HPDE6-E6E7 (cell line): ENCODE data around the gene FXYD2.

Experiments used
- DNase-seq: peaks from one replicate; pipeline ENCODE4 v3.0.0; 2011; ENCODE audit warnings: missing footprints; ENCODE audit errors: extremely low spot score

FXYD2 gene

DNA sequence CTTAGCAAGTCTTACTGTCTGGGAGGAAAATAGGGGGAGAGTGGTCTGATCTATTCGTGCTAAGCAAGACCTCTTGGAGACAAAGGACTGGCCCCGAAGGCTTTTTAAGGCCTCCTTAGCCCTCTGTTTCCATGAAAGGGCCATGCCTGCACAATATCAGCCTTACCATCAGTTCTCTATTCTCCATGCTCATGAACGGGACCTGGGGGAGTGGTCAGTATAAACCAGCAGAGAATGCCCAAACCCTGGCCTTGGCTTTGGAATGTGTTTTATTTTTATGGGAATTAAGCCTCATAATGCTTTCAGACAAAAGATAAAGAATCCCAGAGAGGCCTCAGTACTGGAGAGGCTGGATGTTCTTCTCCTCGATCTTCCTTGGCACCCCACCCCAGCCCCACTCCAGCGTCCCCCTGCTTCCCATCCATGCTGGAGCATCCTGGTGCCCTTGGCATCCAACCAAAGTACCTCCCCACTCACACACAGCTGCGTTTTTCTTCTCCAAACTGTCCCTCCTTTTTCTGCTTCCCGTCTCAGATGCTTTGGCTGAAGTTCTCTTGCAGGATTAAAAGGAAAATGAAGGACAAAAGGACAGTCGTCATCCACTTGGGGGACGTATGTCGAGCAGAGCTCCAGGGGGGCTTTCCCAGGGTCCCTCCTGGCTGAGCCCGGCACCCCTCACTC is 33.3 kb upstream of the FXYD2 start:
- DNase-seq: no peak

DNA sequence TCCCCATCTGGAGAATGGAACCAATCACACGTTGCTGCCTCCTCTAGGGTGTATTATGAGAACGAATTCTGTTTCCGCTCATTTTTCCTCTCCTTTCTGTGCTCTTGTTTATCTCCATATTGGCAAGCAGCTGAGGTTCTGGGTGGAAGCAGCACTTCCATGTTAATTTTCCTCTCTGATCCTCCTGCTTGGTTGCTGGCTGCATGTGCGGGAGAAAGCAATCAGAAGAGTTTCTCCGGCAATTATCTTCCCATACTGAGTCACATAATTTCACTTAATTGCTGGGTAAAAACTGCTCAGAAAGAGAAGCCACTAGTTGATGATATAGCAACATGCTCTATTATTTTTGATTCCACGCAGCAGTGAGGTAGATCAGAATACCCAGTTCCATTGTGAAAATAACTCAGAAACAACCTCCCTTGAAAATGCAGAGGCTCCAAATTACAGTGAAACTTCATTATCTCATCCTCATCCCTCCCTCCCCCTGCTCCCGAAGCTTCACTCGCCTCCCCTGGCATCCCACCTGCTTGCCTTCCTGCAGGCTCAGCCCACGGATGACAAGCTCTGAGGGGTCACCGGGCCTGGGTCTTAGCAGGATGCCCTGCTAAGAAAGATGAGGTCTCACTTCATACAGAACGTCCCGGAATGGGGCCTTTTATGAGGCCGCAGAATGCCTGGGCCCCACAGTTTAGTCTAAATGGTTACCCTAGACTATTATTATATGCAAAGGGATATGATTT is 31.5 kb upstream of the FXYD2 start:
- no peak for DNase-seq

DNA sequence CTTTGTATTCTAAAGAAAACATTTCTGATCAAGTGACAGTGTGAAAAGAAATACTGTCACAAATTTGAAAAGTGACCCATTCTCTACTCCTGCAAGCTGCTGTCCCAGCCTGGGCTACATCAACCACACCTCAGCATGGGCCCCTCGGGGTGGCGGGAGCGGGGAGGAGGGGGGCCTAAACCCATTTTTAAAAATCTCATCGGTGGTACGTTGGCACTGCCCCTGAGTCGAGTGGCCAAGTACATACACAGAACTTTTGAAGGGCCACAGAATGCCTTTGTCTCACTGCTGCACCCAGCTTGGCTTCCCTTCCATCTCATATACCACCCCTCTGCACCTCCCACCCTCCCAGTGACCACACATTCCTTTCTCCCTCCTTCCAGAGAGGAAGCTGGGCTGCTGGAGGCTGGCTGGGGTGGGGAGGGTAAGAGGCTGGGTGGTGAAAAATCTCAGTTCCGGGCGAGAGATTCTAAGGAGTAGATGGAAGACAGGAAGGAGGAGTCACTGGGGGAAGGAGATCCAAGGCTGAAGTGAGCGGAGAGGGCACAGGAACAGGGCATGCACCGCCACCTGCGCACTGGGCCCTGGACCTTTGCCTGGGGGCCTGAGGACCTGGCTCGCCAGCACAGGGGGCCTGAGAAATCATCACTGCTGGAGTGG is 30.8 kb upstream of the FXYD2 start:
- DNase-seq: no peak

DNA sequence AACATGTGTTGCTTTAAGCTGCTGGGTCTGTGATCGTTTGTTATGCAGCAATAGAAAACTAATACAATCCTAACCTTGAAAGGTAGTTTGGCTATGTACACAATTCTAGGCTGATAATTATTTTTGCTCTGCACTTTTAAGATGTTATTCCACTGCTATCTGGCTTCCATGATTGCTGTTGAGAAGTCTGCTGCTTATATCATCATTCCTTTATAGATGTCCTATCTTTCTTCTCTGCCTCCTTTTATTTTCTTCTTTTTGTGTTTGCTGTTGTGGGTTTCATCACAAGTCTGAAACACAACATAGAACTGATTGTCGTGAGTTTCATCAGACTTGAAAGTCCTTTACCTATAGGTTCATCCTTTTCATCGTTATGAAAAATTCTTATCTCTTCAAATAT is 27.8 kb upstream of the FXYD2 start:
- DNase-seq: no peak

- DNase-seq: no peak
Observed at GRCh38 chr11:117851852-117852251, 27.3 kb upstream of the FXYD2 start.

DNA sequence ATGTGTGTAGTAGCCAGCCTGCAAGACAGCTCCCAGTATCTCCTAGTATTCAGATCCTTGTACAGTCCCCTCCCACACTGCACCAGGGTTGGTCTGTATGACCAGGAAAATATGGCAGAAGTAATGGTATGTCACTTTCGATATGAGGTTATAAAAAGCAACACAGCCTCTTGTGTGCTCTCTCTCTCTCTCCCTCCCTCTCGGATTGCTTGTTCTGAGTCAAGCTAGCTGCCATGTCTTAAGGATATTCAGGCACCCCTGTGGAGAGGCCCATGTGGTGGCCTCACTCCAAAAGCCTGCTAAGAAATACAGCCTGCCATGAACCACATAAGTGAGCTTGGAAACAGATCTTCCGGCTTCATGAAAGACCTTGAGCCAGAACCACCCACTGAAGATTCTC is 26.6 kb upstream of the FXYD2 start:
- DNase-seq: no peak

- DNase-seq: no peak
Observed at GRCh38 chr11:117849781-117850414, 25.4 kb upstream of the FXYD2 start.

- DNase-seq: peak; percentile 36
Observed at GRCh38 chr11:117843666-117844484, 19.3 kb upstream of the FXYD2 start.

GRCh38 chr11:117842131-117842941 is 17.8 kb upstream of the FXYD2 start:
- no peak for DNase-seq

DNA sequence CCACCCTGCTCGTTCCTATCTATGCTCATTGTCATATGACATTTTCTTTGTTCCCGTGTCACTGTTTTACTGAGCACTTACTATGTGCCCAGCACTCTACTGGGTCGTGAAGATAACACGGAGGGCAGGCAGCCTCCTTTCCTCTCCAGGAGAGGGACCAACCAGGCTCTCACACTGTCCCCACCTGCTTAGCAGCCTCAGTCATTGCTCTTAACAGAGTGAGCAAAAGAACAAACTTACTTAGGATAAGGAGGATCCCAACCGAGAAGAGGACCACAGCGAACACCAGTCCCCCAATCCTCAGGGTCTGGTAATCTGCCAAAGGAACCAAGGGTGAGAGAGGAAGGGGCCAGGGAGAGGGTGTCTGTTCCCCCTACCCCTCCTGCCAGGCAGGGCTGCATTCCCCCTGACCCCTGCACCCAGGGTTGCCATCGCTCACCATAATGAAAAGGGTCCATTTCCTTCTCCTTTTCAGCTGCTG is 17.0 kb upstream of the FXYD2 start:
- no peak for DNase-seq

DNA sequence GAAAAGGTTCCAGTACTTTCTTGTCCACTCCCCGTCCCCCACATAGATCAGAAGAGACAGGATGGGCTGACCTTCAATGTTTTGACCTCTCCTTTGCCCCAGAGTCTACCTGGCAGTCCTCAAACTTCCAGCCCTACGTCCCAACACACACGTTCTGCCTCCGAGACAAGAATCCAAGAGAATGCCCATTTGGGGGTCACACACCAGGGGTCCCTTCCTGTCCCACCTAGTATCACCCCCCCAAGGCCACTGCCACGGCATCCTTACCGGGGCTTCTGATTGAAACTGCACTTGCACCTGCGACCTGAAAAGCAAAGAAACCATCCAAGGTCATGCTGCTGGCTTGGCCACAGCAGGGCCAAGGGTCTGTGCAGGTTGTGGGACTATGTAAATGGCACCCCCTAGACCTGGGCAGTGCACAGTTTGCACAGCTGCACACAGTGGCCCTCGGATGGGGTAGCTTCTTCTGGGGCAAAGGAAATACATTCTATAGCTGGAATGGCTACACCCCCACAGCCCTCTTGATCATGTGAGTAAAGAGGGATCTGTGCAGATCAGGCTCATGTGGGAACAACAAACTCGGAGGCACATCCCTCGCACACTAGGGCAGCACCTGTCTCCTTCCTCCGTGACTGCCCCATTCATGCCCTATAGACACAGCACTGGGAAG is 16.5 kb upstream of the FXYD2 start:
- DNase-seq: no peak

- no peak for DNase-seq
Observed at GRCh38 chr11:117839936-117840813, 15.6 kb upstream of the FXYD2 start.

DNA sequence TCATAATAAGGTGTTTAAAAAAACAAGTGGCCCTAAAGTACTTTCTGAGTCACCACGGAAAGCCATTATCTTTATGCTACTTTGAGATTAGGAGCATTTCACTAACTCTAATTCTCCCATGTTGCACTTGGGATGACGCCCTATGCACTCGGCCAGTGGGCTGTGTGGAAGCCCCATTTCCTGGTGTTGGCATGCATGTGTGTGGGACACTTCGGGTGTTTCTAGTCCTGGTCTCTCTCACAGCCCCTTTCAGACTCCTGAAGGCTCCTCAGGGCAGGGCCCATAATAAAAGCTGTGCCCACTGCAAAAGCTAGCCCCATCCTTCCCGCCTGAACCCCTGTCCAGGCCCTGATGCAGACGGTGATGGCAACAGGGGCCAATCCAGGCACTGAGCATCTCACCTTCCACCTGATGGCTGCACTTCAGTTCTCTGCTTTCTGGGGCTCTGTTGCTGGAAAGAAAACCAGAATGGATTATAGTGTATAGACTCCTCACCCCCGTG is 14.9 kb upstream of the FXYD2 start:
- no peak for DNase-seq

DNA sequence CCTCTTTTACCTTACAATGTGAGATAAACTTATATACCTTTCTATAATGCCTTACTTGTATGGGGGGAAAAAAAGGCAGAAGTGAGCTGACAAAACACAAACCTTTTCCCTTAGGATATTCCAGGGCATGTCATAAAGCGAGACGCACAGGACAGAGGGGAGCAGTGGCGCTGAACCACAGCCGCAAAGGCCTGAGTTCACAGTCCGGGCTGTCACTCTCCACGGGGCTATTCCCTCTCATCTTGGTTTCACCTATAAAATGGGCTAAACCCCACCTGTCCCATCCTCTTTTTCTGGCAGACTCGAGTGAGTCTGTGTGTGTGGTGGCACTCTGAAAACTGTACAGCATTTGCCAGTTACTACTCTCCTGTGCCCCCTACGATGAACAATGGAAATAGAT is 14.4 kb upstream of the FXYD2 start:
- DNase-seq: no peak

GRCh38 chr11:117837791-117838190 is 13.2 kb upstream of the FXYD2 start:
- no peak for DNase-seq

- DNase-seq: no peak
Observed at GRCh38 chr11:117837070-117837776, 12.7 kb upstream of the FXYD2 start.

DNA sequence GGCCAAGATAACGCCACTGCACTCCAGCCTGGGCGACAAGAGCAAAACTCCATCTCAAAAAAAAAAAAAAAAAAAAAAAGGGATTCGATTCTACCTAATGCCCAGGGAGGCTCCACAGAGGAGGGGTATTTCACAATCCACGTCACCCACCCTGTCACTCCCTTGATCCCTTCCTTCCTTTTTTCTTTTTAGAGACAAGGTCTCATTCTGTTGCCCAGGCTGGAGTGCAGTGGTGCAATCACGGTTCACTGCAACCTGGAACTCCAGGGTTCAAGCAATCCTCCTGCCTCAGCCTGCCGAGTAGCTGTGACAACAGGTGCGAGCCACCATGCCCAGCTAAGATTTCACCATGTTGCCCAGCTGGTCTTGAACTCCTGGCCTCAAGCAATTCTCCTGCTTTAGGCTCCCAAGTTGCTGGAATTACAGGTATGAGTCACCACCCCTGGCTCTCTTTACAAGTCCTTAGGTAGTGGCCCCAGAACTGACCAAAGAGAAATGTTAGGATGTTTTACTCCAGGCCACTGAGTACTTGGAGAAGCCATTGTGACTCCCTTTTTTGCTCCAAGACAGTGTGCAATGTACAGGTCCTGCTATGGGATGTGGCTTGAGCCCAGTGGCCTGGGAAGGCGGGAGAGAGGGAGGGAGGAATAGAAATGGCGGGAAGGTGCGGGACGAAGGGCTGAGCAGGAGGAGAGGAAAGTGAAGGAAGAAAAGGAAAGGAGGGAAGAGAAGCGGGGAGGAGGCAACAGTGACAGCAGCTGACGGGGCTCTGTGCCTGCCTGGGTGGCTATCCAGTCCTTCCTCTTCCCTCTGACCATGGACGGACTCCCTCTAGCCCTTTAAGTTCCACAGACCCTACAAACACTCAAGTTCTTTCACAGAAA is 11.8 kb upstream of the FXYD2 start:
- no peak for DNase-seq
